Chondrocyte (in vitro differentiated cells): Measurements from ENCODE around the gene NXN. TPM values are rescaled to one million over a fixed set of nuclear protein-coding genes. Genes with fewer than 3 reads are reported as not detected.

Source experiments
- DNase-seq: peaks from one replicate; pipeline ENCODE4 v3.0.0; 2021; ENCODE audit warnings: mixed read lengths, low spot score
- H3K27ac Mint-ChIP-seq: one replicate; pipeline ENCODE4 v1.8.0; 2021; ENCODE audit warnings: mild to moderate bottlenecking, moderate library complexity, mixed read lengths; ENCODE audit not compliant: unreplicated experiment
- H3K27me3 Mint-ChIP-seq: 2 replicates; pipeline ENCODE4 v1.8.0; 2021; ENCODE audit warnings: low read depth, mixed read lengths
- H3K36me3 Mint-ChIP-seq: 2 replicates; pipeline ENCODE4 v1.8.0; 2021; ENCODE audit warnings: low read depth, mixed read lengths
- H3K4me1 Mint-ChIP-seq: 2 replicates; pipeline ENCODE4 v1.8.0; 2021; ENCODE audit warnings: low read depth, mild to moderate bottlenecking, mixed read lengths
- H3K4me3 Mint-ChIP-seq: one replicate; pipeline ENCODE4 v1.8.0; 2021; ENCODE audit warnings: mild to moderate bottlenecking, moderate library complexity, mixed read lengths; ENCODE audit not compliant: unreplicated experiment
- H3K9me3 Mint-ChIP-seq: 2 replicates; pipeline ENCODE4 v1.8.0; 2021; ENCODE audit warnings: low read depth, mixed read lengths
- CTCF ChIP-seq: fragments of 200-600 bp; sonication (generic); IDR thresholded peaks from 2 replicates; pipeline ENCODE4 v1.5.0; 2021; ENCODE audit warnings: antibody characterized with exemption, mild to moderate bottlenecking, moderate library complexity
- total RNA-seq: library from RNA; stranded (reverse); gene quantifications from 3 replicates; pipeline ENCODE4 v1.2.1, GENCODE V29; 2021

The NXN gene
- total RNA-seq, 1 donor from 2014 or later: 86.4 TPM

GRCh38 chr17:801660-802059 lies 177.9 kb downstream of the NXN start:
- no peak for DNase-seq

GRCh38 chr17:800446-801242 lies 178.9 kb downstream of the NXN start:
- no peaks in the 10 kb centered on the region for H3K27me3 Mint-ChIP-seq
- no peak for DNase-seq
- peaks cover 17% of the 10 kb centered on the region for H3K36me3 Mint-ChIP-seq
- no peak for TF ChIP-seq CTCF
- no peak overlapping the region for H3K27ac Mint-ChIP-seq
- H3K4me3 Mint-ChIP-seq: no peak overlapping the region
- no peaks in the 10 kb centered on the region for H3K9me3 Mint-ChIP-seq
- peaks cover 9% of the 10 kb centered on the region for H3K4me1 Mint-ChIP-seq

More at GRCh38 chr17:801660-802059, 177.9 kb downstream of the NXN start:
- H3K4me3 Mint-ChIP-seq: no peak overlapping the region
- H3K27me3 Mint-ChIP-seq: no peaks in the 10 kb centered on the region
- no peak for TF ChIP-seq CTCF
- peak overlapping the region; percentile 75 for H3K27ac Mint-ChIP-seq
- H3K36me3 Mint-ChIP-seq: peaks cover 15% of the 10 kb centered on the region
- H3K4me1 Mint-ChIP-seq: peaks cover 9% of the 10 kb centered on the region
- H3K9me3 Mint-ChIP-seq: no peaks in the 10 kb centered on the region

- Mint-ChIP-seq H3K4me3 (no peak overlapping the region), H3K27ac (no peak overlapping the region), H3K36me3 (peaks cover 18% of the 10 kb centered on the region), H3K9me3 (no peaks in the 10 kb centered on the region), H3K4me1 (peaks cover 20% of the 10 kb centered on the region), H3K27me3 (no peaks in the 10 kb centered on the region)
- no peak for TF ChIP-seq CTCF
- no peak for DNase-seq
Observed at GRCh38 chr17:799261-799660, 180.3 kb downstream of the NXN start.

GRCh38 chr17:798246-798645 lies 181.3 kb downstream of the NXN start:
- H3K27me3 Mint-ChIP-seq: no peaks in the 10 kb centered on the region
- H3K4me3 Mint-ChIP-seq: no peak overlapping the region
- H3K4me1 Mint-ChIP-seq: peaks cover 24% of the 10 kb centered on the region
- DNase-seq: no peak
- no peak for TF ChIP-seq CTCF
- no peak overlapping the region for H3K27ac Mint-ChIP-seq
- no peaks in the 10 kb centered on the region for H3K9me3 Mint-ChIP-seq
- peaks cover 18% of the 10 kb centered on the region for H3K36me3 Mint-ChIP-seq

GRCh38 chr17:797236-797840 lies 182.2 kb downstream of the NXN start:
- TF ChIP-seq CTCF: no peak
- H3K27me3 Mint-ChIP-seq: no peaks in the 10 kb centered on the region
- H3K4me1 Mint-ChIP-seq: peaks cover 24% of the 10 kb centered on the region
- H3K27ac Mint-ChIP-seq: no peak overlapping the region
- H3K36me3 Mint-ChIP-seq: peaks cover 18% of the 10 kb centered on the region
- H3K9me3 Mint-ChIP-seq: no peaks in the 10 kb centered on the region
- DNase-seq: peak; percentile 60
- no peak overlapping the region for H3K4me3 Mint-ChIP-seq
